Subcutaneous adipose tissue (tissue), 4 donors: ENCODE results near the gene ZNF680. TPM values are rescaled to one million over a fixed set of nuclear protein-coding genes. Genes with fewer than 3 reads are reported as not detected.

Experiments used
- CTCF ChIP-seq: fragments of 450-650 bp; IDR thresholded peaks from one replicate; pipeline ENCODE4 v1.5.1; 2016; ENCODE audit warnings: low read depth, mild to moderate bottlenecking, control low read depth, antibody characterized with exemption, moderate library complexity
- total RNA-seq, 4 donors: library from RNA; depleted of rRNA; stranded (reverse); fragments of >200 nt; gene quantifications; one replicate each; pipeline ENCODE4 v1.1.0, GENCODE V29; 2016

The ZNF680 gene
- 10 to 100 TPM; 19.6 to 20.5 (median 20.1) TPM for total RNA-seq

GRCh38 chr7:64562626-64563278 is at the start of gene ZNF680:
TSS of gene ZNF680 (minus strand) at chr7:64563071. CDS start at chr7:64562954, 117 bp downstream.
- TF ChIP-seq CTCF = no peak

GRCh38 chr7:64612452-64612851 is 49.6 kb upstream of the ZNF680 start:
- no peak for TF ChIP-seq CTCF

- TF ChIP-seq CTCF = no peak
Measured at GRCh38 chr7:64611717-64612116, 48.8 kb upstream of the ZNF680 start.

- TF ChIP-seq CTCF = no peak
Measured at GRCh38 chr7:64610997-64611396, 48.1 kb upstream of the ZNF680 start.

GRCh38 chr7:64608116-64608910 is 45.4 kb upstream of the ZNF680 start:
- no peak for TF ChIP-seq CTCF

- TF ChIP-seq CTCF = no peak
Measured at GRCh38 chr7:64606385-64606784, 43.5 kb upstream of the ZNF680 start.

GRCh38 chr7:64603271-64603670 is 40.4 kb upstream of the ZNF680 start:
- no peak for TF ChIP-seq CTCF
